Astrocyte of the spinal cord (primary cell): Measurements from ENCODE around the gene TRRAP.

Experiments
- DNase-seq: peaks from one replicate; pipeline ENCODE4 v3.0.0; 2011; ENCODE audit warnings: low read depth, low spot score
- H3K4me3 ChIP-seq: 2 replicates; pipeline ENCODE4 v1.5.1; 2011; ENCODE audit warnings: low read depth, mild to moderate bottlenecking, low read length, moderate library complexity
- in situ Hi-C: cut with HindIII; loops from 2 replicates; pipeline ENCODE4 v1.10.0; 2017; ENCODE audit warnings: low sequenced_read_pairs
- TF ChIP-seq, protein P1 (sequence below): IDR thresholded peaks from 2 replicates; pipeline ENCODE4 v1.5.1; 2012; ENCODE audit warnings: low read depth, mild to moderate bottlenecking, low read length, inconsistent platforms

The TRRAP gene

DNA sequence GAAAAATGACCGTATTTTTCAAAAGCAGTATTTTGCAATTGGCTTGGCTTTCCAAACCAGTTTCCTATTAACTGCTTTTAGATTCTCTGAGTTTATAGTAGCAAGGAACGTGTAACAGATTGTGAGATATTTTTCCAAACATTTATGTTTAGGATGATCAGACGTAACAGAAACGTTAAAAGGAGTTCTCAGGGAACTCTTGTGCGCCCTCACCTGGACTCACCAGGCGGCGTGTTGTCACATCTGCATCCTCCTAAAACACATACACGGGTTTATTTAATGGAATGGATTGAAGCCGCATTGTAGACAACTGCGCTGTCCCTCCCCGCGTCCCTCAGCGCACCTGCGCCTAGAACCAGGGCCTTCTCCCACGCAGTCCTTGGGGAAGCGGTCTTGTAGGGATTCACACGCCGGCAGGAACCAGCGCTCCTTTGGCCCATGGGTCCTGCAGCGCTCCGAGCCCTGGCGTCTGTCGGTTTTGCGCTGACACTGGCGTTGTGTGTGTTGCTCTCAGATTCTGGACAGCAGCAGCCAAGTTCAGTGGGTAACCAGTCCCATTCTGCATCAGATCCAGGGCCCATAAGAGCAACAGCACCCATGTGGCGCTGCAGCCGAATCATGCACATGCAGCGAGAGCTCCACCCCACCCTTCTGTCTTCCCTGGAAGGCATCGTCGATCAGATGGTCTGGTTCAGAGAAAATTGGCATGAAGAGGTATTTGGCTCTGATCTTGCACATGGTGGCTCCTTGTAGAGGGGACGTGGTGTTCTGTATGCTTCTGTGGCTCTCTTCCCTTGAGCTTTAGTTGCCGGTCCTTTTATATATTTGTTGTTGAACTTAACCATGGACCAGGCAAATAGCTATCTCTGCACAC, 114.9 kb downstream of the TRRAP start:
- in situ Hi-C loops = no loop called here
- DNase-seq = no peak
- TF ChIP-seq, protein P1, sequence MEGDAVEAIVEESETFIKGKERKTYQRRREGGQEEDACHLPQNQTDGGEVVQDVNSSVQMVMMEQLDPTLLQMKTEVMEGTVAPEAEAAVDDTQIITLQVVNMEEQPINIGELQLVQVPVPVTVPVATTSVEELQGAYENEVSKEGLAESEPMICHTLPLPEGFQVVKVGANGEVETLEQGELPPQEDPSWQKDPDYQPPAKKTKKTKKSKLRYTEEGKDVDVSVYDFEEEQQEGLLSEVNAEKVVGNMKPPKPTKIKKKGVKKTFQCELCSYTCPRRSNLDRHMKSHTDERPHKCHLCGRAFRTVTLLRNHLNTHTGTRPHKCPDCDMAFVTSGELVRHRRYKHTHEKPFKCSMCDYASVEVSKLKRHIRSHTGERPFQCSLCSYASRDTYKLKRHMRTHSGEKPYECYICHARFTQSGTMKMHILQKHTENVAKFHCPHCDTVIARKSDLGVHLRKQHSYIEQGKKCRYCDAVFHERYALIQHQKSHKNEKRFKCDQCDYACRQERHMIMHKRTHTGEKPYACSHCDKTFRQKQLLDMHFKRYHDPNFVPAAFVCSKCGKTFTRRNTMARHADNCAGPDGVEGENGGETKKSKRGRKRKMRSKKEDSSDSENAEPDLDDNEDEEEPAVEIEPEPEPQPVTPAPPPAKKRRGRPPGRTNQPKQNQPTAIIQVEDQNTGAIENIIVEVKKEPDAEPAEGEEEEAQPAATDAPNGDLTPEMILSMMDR = no peak
- H3K4me3 ChIP-seq = no peak overlapping the region

DNA sequence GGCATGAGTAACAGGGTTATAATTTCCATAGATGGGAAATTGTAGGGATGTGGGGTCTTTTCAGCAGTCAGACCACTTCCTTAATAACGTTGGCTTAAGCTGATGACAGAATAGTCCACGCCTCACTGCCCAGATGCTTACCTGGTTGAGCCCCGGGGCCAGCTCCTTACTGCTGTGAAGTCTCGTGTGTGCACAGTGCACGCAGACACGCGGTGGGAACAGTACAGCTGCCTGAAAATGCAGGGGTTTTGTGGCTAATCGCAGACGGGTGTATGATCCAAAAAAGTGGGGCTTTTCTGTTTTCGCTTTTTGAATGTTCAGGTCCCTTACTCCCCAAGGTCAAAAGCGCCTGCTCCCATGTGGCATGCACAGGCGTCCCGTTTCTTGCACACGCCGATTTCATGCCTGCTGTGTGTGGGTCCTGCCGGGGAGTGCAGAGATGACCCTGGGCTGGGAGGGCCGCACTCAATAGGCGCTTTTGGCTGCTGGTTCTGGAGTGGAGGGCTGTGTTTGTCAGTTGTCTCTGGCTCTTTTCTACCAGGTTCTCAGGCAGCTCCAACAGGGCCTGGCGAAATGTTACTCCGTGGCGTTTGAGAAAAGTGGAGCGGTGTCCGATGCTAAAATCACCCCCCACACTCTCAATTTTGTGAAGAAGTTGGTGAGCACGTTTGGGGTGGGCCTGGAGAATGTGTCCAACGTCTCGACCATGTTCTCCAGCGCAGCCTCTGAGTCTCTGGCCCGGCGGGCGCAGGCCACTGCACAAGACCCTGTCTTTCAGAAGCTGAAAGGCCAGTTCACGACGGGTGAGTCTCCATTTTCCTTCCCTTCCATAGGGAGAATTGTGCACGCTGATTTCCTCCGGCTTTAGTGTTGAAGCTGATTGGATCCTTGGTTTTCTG, 116.0 kb downstream of the TRRAP start:
- in situ Hi-C loops = no loop called here
- H3K4me3 ChIP-seq = no peak overlapping the region
- no peak for DNase-seq
- TF ChIP-seq, protein P1 = no peak

DNA sequence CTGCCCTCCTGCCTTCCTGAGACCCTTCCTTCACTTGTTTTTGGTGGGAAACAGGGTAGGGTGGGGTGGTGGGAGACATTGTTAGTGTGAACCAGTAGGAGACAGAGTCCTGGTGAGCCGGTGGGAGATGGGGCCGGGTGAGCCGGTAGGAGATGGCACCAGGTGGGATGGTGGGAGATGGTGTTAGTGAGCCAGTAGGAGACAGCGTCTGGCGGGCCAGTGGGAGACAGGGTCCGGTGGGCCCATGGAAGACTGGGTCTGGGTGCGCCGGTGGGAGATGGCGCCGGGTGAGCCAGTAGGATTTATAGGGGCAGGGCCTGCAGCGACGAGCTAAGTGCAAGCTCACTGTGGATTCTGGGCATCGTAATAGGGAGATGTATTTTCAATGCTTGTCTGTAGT, 116.8 kb downstream of the TRRAP start:
- H3K4me3 ChIP-seq = no peak overlapping the region
- TF ChIP-seq, protein P1 = no peak
- in situ Hi-C loops = no loop called here
- DNase-seq = no peak

DNA sequence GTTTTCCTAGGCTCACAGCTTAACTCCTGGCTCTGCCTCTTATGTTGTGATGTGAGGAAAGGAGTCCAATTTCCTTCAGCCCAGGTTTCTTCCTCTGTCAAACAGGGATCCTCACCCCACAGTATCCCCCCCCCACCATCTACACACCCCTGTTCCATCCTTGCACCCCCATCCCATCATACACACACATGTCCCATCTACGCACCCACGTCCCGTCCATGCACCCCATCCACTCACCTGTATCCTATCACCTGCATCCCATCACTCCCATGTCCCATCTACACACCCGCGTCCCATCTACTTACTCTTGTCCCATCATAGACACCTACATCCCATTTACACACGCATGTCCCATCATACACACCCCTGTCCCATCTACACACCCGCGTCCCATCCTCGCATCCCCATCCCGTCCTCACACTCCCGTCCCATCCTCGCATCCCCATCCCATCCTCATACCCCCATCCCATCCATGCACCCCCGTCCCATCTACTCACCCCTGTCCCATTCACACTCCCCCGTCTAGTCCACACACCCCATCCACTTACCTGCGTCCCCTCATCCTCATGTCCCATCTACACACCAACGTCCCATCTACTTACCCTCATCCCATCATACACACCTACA, 117.3 kb downstream of the TRRAP start:
- in situ Hi-C loops = no loop called here
- TF ChIP-seq, protein P1 = no peak
- no peak overlapping the region for H3K4me3 ChIP-seq
- no peak for DNase-seq

DNA sequence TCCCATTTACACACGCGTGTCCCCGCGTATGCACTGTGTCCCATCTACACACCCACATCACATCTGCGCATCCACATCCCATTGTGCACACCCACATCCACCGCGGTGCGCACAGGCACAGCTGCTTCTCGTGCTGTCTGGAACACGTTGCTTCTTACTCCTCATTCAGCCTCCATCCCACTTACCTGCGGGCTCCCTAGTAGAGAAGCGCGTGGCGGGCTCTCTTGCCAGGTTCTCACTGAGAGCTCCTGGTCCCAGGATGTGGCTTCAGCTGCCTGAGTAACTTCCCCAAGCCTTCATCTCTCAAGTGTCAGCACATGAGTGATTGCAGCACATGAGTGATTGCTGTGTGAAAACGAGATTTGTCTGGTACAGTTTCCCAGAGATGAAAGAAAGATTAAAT, 117.8 kb downstream of the TRRAP start:
- TF ChIP-seq, protein P1 = no peak
- no peak for DNase-seq
- in situ Hi-C loops = no loop called here

DNA sequence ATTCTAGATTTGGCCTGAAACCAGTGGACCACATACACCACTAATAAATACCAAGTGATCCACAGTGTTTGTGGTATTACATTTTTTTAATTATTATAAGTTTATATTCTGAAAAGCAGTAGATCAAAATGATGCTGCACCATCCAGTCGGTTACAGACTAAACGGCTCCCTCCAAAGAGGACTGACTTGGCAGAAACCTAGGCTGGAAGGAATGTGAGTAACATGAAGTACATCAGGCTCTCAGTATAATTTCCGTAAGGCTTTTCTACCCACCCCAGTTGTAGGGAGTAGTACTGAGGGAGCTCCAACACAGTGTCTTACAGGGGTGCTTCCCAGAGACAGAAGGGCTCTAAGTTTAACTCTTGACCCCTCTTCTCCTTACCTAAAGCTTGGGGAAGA, 119.5 kb downstream of the TRRAP start:
- H3K4me3 ChIP-seq = no peak overlapping the region
- no peak for DNase-seq
- in situ Hi-C loops = no loop called here
- TF ChIP-seq, protein P1 = no peak

More for the DNA sequence above, 117.8 kb downstream of the TRRAP start:
- no peak overlapping the region for H3K4me3 ChIP-seq
